Testis (tissue), 3 donors: ENCODE results near the gene CACNA1I. TPM values are rescaled to one million over a fixed set of nuclear protein-coding genes. Genes with fewer than 3 reads are reported as not detected.

Experiments used
- DNase-seq: peaks from one replicate; pipeline ENCODE4 v3.0.0-alpha.2; 2019
- H3K27ac ChIP-seq, 2 donors: fragments of 200-600 bp; sonication (generic); one replicate each; pipeline ENCODE4 v1.5.1; 2019
- H3K27me3 ChIP-seq: fragments of 200-600 bp; sonication (generic); one replicate; pipeline ENCODE4 v1.5.1; 2019
- H3K36me3 ChIP-seq: fragments of 200-600 bp; sonication (generic); one replicate; pipeline ENCODE4 v1.5.1; 2017; ENCODE audit warnings: low read depth; ENCODE audit errors: missing control alignments
- H3K4me1 ChIP-seq: fragments of 200-600 bp; sonication (generic); one replicate; pipeline ENCODE4 v1.5.1; 2019
- H3K4me3 ChIP-seq, 2 donors: fragments of 200-600 bp; sonication (generic); one replicate each; pipeline ENCODE4 v1.5.1; 2017 to 2019
- H3K9me3 ChIP-seq: fragments of 200-600 bp; sonication (generic); one replicate; pipeline ENCODE4 v1.5.1; 2017
- POLR2A ChIP-seq: fragments of 450-650 bp; IDR thresholded peaks from one replicate; pipeline ENCODE4 v1.6.1; 2017; ENCODE audit warnings: antibody characterized with exemption, mild to moderate bottlenecking, moderate library complexity
- WGBS, 2 donors: methylation state at CpG; one replicate each; pipeline ENCODE4 v1.1.5; 2018; 5-methylcytosine and 5-hydroxymethylcytosine counted together
- intact Hi-C: fragments of 100-400 bp; cut with DNase I; formaldehyde crosslinking; loops from one replicate; pipeline ENCODE4 v1.15.1; 2023; ENCODE audit warnings: low total_unique reads
- polyA plus RNA-seq: library from polyadenylated mRNA; stranded (reverse); fragments of 350-450 nt; fragmentation: Illumina TruSeq; extraction: RNeasy Lipid Tissue Mini Kit (QIAGEN cat#74804); gene quantifications from one replicate; pipeline ENCODE4 v1.2.3, GENCODE V29; 2014; ENCODE audit warnings: low read depth, low replicate concordance; ENCODE audit not compliant: insufficient read depth
- total RNA-seq, 2 donors: library from RNA; depleted of rRNA; stranded (reverse); fragments of >200 nt; gene quantifications; one replicate each; pipeline ENCODE4 v1.2.3, GENCODE V29; 2016
- TF ChIP-seq, protein P1 (sequence below), 3 experiments: fragments of 450-650 bp in 2 of 3; fragments of 200-600 bp in 1 of 3; sonication (generic) in 1 of 3; IDR thresholded peaks; one replicate each; pipeline ENCODE4 v1.5.1; 2016 to 2019; ENCODE audit warnings: antibody characterized with exemption in 3 of 3, mild to moderate bottlenecking in 2 of 3, moderate library complexity in 1 of 3

CACNA1I gene
- total and polyA plus RNA-seq, 3 donors from 2014 or later: 1.3 to 2.0 (median 1.7) TPM

DNA sequence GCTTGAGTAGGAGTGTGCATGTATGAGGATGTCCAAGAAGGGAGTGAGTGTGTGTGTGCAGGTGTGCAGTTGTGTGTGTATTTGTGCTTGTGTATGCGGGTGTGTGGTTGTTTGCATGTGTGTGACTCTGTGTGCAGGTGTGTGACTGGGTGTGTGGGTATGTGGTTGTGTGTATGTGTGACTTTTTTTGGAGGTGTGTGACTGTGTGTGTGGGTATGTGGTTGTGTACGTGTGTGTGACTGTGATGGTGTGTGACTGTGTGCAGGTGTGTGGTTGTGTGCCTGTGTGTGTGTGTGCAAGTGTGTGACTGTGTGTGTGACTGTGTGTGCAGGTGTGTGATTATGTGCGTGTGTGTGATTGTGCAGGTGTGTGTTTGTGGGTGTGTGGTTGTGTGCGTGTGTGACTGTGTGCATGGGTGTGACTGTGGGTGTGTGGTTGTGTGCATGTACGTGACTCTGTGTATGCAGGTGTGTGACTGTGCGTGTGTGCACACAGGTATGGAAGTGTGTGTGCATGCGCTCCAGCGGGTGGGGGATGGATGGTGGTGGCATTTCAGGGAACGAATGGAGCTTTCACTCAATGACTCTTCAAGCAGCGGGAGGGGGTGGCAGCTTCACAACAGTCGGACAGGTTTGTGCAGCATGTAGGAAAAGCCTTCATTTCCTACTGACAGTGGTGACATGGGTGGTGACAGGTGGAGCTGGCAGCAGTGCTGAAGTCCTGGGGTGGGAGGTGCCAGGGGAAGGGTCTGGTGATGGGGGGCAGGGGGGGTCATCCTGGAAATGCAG lies 47.6 kb downstream of the CACNA1I start:
- Histone ChIP-seq H3K9me3 (no peaks in the 10 kb centered on the region), H3K27ac (no peak overlapping the region), H3K4me3 (no peak overlapping the region), H3K36me3 (no peaks in the 10 kb centered on the region), H3K4me1 (peaks cover 3% of the 10 kb centered on the region), H3K27me3 (no peaks in the 10 kb centered on the region)
- intact Hi-C loops: no loop called here
- no peak for DNase-seq
- TF ChIP-seq POLR2A: no peak
- TF ChIP-seq, protein P1, sequence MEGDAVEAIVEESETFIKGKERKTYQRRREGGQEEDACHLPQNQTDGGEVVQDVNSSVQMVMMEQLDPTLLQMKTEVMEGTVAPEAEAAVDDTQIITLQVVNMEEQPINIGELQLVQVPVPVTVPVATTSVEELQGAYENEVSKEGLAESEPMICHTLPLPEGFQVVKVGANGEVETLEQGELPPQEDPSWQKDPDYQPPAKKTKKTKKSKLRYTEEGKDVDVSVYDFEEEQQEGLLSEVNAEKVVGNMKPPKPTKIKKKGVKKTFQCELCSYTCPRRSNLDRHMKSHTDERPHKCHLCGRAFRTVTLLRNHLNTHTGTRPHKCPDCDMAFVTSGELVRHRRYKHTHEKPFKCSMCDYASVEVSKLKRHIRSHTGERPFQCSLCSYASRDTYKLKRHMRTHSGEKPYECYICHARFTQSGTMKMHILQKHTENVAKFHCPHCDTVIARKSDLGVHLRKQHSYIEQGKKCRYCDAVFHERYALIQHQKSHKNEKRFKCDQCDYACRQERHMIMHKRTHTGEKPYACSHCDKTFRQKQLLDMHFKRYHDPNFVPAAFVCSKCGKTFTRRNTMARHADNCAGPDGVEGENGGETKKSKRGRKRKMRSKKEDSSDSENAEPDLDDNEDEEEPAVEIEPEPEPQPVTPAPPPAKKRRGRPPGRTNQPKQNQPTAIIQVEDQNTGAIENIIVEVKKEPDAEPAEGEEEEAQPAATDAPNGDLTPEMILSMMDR (IDR thresholded peaks at IDR 0.05): no peak
- WGBS, 2 donors: 68 to 81% methylated on average over 5 to 11 of the region's 11 CpGs

DNA sequence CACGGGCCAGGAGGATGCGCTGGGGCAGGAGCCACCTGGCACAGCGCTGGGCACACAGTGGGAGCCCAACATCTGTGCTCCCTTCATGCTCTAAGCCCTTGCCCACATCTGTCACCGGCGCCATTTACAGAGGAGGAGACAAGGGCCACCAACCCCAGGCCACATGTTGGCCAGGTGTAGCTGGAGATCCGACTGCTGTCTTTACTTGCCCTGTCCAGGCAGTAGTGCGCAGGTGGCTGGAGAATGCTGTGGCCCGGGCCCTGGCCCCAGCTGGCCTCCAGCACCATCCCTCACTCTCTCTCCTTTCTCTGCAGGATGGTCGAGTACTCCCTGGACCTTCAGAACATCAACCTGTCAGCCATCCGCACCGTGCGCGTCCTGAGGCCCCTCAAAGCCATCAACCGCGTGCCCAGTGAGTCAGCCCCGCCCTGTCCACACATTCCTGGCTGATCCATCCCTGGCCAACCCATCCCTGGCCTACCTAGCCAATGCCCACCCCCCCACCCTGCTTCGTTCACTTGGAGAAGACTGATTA lies 48.5 kb downstream of the CACNA1I start:
- TF ChIP-seq POLR2A: no peak
- TF ChIP-seq, protein P1 (IDR thresholded peaks at IDR 0.05): no peak
- DNase-seq: no peak
- peaks cover 3% of the 10 kb centered on the region for H3K4me1 ChIP-seq
- no peak overlapping the region for H3K4me3 ChIP-seq
- no peaks in the 10 kb centered on the region for H3K27me3 ChIP-seq
- WGBS, 2 donors: 95% methylated on average over 12 to 17 of the region's 17 CpGs
- intact Hi-C loops: no loop called here
- H3K9me3 ChIP-seq: no peaks in the 10 kb centered on the region
- no peaks in the 10 kb centered on the region for H3K36me3 ChIP-seq
- H3K27ac ChIP-seq: no peak overlapping the region

DNA sequence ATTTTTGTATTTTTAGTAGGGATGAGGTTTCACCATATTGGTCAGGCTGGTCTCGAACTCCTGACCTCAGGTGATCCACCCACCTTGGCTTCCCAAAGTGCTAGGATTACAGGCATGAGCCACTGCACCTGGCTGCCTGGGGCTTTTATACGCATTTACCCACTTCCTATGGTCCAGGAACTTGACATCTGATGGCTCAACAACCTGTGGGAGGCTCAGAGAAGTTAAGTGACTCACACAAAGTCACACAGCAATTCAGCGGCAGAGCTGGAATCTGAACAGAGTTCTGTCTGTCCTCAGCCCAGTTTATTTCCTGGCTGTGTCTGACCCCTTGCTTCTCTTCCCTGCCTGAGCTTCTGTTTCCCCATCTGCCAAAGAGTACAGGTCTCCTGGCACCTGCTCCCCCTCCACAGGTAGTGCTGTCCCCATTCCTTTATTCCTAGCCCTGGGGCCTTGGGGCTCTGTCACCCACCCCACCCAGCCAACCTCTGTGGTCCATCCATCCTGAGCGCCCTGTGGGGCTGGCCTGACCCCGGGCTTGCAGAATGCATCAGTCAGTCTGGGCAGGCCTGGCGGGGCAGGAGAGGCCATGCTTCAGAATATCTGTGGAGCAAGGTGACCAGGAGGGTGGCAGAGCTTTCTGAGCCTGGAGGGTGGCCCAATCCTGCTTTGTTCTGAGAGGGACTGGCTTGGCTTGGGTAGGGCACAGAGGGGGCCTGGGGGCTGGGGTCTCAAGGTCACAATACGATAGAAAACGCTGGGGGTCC lies 50.6 kb downstream of the CACNA1I start:
- no peak overlapping the region for H3K27ac ChIP-seq
- no peak for TF ChIP-seq POLR2A
- TF ChIP-seq, protein P1 (IDR thresholded peaks at IDR 0.05): no peak
- no peak for DNase-seq
- H3K9me3 ChIP-seq: no peaks in the 10 kb centered on the region
- H3K36me3 ChIP-seq: no peaks in the 10 kb centered on the region
- no peak overlapping the region for H3K4me3 ChIP-seq
- 86 to 88% methylated on average over 8 of the region's 8 CpGs for WGBS, 2 donors
- no peaks in the 10 kb centered on the region for H3K27me3 ChIP-seq
- peaks cover 9% of the 10 kb centered on the region for H3K4me1 ChIP-seq
- intact Hi-C loops: no loop called here

DNA sequence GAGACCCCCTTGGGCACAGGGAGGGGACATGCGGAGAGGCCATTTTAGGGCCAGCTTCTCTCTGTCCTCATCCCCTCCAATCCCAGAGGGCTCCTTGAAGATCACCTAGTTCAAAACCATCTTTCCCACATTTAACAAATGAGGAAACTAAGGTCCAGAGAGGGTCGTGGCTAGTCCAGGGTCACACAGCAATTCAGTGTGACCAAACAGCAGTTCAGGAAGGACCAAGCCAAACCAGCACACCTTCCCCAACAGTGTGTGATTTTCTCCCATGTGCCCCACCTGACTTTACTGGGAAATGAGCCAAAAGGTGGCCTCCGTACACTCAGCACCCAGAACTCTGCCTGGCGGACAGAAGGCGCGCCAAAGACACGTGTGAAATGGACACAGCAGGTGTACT lies 51.3 kb downstream of the CACNA1I start:
- TF ChIP-seq, protein P1 (IDR thresholded peaks at IDR 0.05): no peak
- no peak for TF ChIP-seq POLR2A
- Histone ChIP-seq H3K4me1 (peaks cover 9% of the 10 kb centered on the region), H3K36me3 (no peaks in the 10 kb centered on the region), H3K27me3 (no peaks in the 10 kb centered on the region), H3K9me3 (no peaks in the 10 kb centered on the region), H3K4me3 (no peak overlapping the region), H3K27ac (no peak overlapping the region)
- 86 to 91% methylated on average over 7 of the region's 7 CpGs for WGBS, 2 donors
- no peak for DNase-seq
- intact Hi-C loops: no loop called here
